HEK293 (cell line): ENCODE measurements around the gene CISD1.
A peak's percentile ranks its signal among the peaks of the same experiment; 100 is the strongest.
"Not testable (repeated sequence)": the region's sequence is repeated elsewhere in the genome, so short reads cannot be mapped to it uniquely, and the experiment has no call there.

Experiments
- CTCF ChIA-PET: fragments of 350-600 bp; formaldehyde crosslinking; extraction: SDS; loops from one replicate; lab custom pipeline; 2021; ENCODE audit warnings: antibody characterized with exemption; lab: Yijun Ruan, JAX
- POLR2A ChIA-PET: fragments of 300-600 bp; formaldehyde crosslinking; extraction: SDS; loops from one replicate; lab custom pipeline; 2020; ENCODE audit warnings: antibody characterized with exemption, inconsistent platforms; lab: Yijun Ruan, JAX
- H3K27ac ChIP-seq: fragments of 200-500 bp; sonication (Bioruptor generic); 2 replicates; pipeline ENCODE4 v1.5.1; 2014; ENCODE audit warnings: low read depth, low read length, control low read depth, inconsistent platforms; ENCODE audit errors: extremely low read depth
- H3K36me3 ChIP-seq, 2 experiments: fragments of 200-500 bp in 1 of 2; sonication (Bioruptor generic) in 1 of 2; 1 replicate in 1 of 2; 2 replicates in 1 of 2; pipeline ENCODE4 v1.5.1; 2014 to 2017; ENCODE audit warnings: inconsistent platforms in 2 of 2, low read length in 2 of 2; ENCODE audit not compliant: control insufficient read depth in 2 of 2, insufficient read depth in 1 of 2
- H3K4me1 ChIP-seq: fragments of 200-500 bp; sonication (Bioruptor generic); 2 replicates; pipeline ENCODE4 v1.5.1; 2014; ENCODE audit warnings: mild to moderate bottlenecking, low read length, inconsistent platforms; ENCODE audit not compliant: control insufficient read depth, insufficient read depth
- H3K4me3 ChIP-seq: 2 replicates; pipeline ENCODE4 v1.5.1; 2011; ENCODE audit warnings: low read depth, mild to moderate bottlenecking, control low read depth, low read length, moderate library complexity
- H3K9me3 ChIP-seq: fragments of 200-500 bp; sonication (Bioruptor generic); 2 replicates; pipeline ENCODE4 v1.5.1; 2014; ENCODE audit warnings: low read depth, low read length, inconsistent platforms; ENCODE audit not compliant: control insufficient read depth, insufficient read depth
- EGR2 ChIP-seq: fragments of 450-650 bp; formaldehyde crosslinking; IDR thresholded peaks from 2 replicates; pipeline ENCODE4 v1.5.1; 2016; ENCODE audit warnings: low read depth, missing biosample characterization, missing genetic modification characterization
- GLI2 ChIP-seq: fragments of 450-650 bp; formaldehyde crosslinking; IDR thresholded peaks from 2 replicates; pipeline ENCODE4; 2017; ENCODE audit warnings: missing biosample characterization, missing genetic modification characterization, low read depth, borderline replicate concordance
- YY1 ChIP-seq: fragments of 450-650 bp; formaldehyde crosslinking; IDR thresholded peaks from 2 replicates; pipeline ENCODE4 v1.5.1; 2018; ENCODE audit warnings: missing biosample characterization, missing genetic modification characterization
- ZNF140 ChIP-seq: fragments of 450-650 bp; formaldehyde crosslinking; IDR thresholded peaks from 2 replicates; pipeline ENCODE4 v1.5.1; 2016; ENCODE audit warnings: missing biosample characterization, missing genetic modification characterization
- ZNF157 ChIP-seq: fragments of 450-650 bp; formaldehyde crosslinking; IDR thresholded peaks from 2 replicates; pipeline ENCODE4 v1.5.1; 2016; ENCODE audit warnings: missing biosample characterization, missing genetic modification characterization
- ZNF274 ChIP-seq, 2 experiments: fragments of 200-500 bp in 1 of 2; fragments of 450-650 bp in 1 of 2; sonication (Bioruptor generic) in 1 of 2; formaldehyde crosslinking in 1 of 2; IDR thresholded peaks; 2 replicates each; pipeline versions ENCODE4 v1.5.1 to v1.6.1; 2014 to 2016; ENCODE audit warnings: borderline replicate concordance in 1 of 2, inconsistent platforms in 1 of 2, low read length in 1 of 2, missing biosample characterization in 1 of 2, missing genetic modification characterization in 1 of 2
- ZNF324 ChIP-seq: fragments of 450-650 bp; formaldehyde crosslinking; IDR thresholded peaks from 2 replicates; pipeline ENCODE4 v1.5.1; 2016; ENCODE audit warnings: missing biosample characterization, missing genetic modification characterization
- ZNF37A ChIP-seq: fragments of 450-650 bp; IDR thresholded peaks from 2 replicates; pipeline ENCODE4 v1.5.1; 2018; ENCODE audit warnings: missing biosample characterization, missing genetic modification characterization
- ZNF623 ChIP-seq: fragments of 450-650 bp; formaldehyde crosslinking; IDR thresholded peaks from 2 replicates; pipeline ENCODE4 v1.5.1; 2016; ENCODE audit warnings: missing biosample characterization, missing genetic modification characterization
- ZNF626 ChIP-seq: fragments of 450-650 bp; sonication (Bioruptor Pico); formaldehyde crosslinking; IDR thresholded peaks from 2 replicates; pipeline ENCODE4 v1.5.1; 2018; ENCODE audit warnings: missing biosample characterization, missing genetic modification characterization, inconsistent platforms
- ZNF664 ChIP-seq: fragments of 450-650 bp; formaldehyde crosslinking; IDR thresholded peaks from 2 replicates; pipeline ENCODE4 v1.5.1; 2016; ENCODE audit warnings: missing biosample characterization, missing genetic modification characterization
- ZNF701 ChIP-seq: fragments of 450-650 bp; formaldehyde crosslinking; IDR thresholded peaks from 2 replicates; pipeline ENCODE4 v1.5.1; 2016; ENCODE audit warnings: missing biosample characterization, missing genetic modification characterization
- ZNF830 ChIP-seq: fragments of 450-650 bp; IDR thresholded peaks from 2 replicates; pipeline ENCODE4 v1.5.0; 2018; ENCODE audit warnings: missing biosample characterization, missing genetic modification characterization, low read depth, mild to moderate bottlenecking, moderate library complexity
- ZSCAN23 ChIP-seq: fragments of 450-650 bp; formaldehyde crosslinking; IDR thresholded peaks from 2 replicates; pipeline ENCODE4 v1.5.1; 2016; ENCODE audit warnings: missing biosample characterization, missing genetic modification characterization
- TF ChIP-seq, protein P1 (sequence below): fragments of 450-650 bp; formaldehyde crosslinking; IDR thresholded peaks from 2 replicates; pipeline ENCODE4 v1.5.1; 2016; ENCODE audit warnings: missing biosample characterization, missing genetic modification characterization
- TF ChIP-seq, protein P2 (sequence below): fragments of 450-650 bp; formaldehyde crosslinking; IDR thresholded peaks from 2 replicates; pipeline ENCODE4 v1.5.1; 2016; ENCODE audit warnings: missing biosample characterization, missing genetic modification characterization

Gene CISD1

DNA sequence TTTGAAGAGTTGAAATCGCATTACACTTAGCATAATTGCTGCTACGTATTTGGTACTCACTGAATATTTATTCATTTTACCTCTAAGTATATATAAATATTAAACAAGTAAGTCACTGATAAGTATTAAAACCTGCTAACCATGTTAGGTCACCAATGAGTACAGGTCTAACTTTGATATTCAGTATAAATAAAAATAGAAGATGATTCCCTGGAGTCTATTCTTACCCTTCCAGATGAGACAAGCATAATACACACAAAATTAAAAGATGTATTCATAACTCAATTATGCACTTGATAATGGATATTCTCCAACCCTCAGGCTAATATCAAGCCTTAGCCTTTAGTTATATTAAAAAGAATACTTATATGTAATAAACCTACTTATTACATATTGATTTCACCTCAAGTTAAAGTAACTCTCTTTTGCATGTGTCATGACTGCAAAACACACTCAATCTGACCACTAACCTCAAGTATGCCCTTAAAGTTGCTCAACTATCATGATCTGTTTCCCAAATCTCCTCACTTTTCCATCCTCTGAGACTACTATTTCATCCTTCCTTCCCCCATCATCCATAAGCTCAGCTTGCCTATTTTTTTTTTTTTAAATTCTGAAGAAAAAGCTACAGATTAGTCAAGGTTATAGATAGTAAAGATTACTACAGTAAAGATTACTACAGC is 48.1 kb upstream of the CISD1 start (continued):
- no peak for TF ChIP-seq GLI2
- TF ChIP-seq ZNF37A = no peak

DNA sequence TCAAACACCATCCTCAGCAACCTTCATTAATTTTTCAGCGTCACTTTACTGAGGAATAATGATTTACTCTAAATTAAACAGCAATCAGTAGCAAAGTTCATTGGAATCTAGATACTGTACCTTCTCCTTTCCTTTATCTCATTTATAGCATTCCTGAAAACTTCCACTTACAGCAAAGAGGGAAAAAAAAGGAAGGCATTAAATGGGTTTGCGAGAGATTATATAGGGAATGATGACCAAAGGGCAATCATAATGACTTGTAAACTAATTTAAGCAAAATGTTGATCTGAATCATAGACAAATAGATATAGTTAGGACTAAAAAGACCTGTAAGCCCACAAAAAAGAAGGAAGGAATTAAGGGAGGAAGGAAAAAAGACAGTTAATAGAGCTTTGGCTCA is 43.3 kb upstream of the CISD1 start:
- Histone ChIP-seq H3K4me3 (no peak overlapping the region), H3K4me1 (peaks cover 7% of the 10 kb centered on the region; the same call in 1 of the 2 replicates), H3K36me3 (peaks cover 0 to 12% of the 10 kb centered on the region in 2 experiments; a peak in 1 of 3 replicates), H3K27ac (no peak overlapping the region), H3K9me3 (no peaks in the 10 kb centered on the region)
- TF ChIP-seq ZNF140 (tag by site-specific recombination) = no peak
- no peak for TF ChIP-seq ZNF830 (tag by site-specific recombination)
- TF ChIP-seq ZNF274 (IDR thresholded peaks at IDR 0.05; ENCODE audit: low read length) = no peak
- TF ChIP-seq ZNF274 (tag by site-specific recombination; IDR thresholded peaks at IDR 0.05; ENCODE audit: borderline replicate concordance) = no peak
- CTCF ChIA-PET = interaction anchor here (0.7 to 1.2 kb wide), 2 partner anchors 8 to 568 kb away, joined by 3 to 4 read pairs; no protein-coding TSS in a partner anchor
- POLR2A ChIA-PET = no interaction called here

DNA sequence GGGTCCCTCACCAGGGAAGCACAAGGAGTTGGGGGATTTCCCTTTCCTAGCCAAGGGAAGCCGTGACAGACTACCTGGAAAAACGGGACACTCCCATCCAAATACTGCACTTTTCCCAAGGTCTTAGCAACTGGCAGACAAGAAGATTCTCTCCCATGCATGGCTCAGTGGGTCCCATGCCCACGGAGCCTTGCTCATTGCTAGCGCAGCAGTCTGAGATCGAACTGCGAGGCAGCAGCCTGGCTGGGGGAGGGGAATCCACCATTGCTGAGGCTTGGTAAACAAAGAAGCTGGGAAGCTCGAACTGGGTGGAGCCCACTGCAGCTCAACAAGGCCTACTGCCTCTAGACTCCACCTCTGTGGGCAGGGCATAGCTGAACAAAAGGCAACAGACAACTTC is 39.1 kb upstream of the CISD1 start:
- H3K27ac ChIP-seq, H3K4me3 ChIP-seq, H3K9me3 ChIP-seq, POLR2A ChIA-PET, H3K36me3 ChIP-seq, CTCF ChIA-PET, H3K4me1 ChIP-seq: not testable (repeated sequence)

DNA sequence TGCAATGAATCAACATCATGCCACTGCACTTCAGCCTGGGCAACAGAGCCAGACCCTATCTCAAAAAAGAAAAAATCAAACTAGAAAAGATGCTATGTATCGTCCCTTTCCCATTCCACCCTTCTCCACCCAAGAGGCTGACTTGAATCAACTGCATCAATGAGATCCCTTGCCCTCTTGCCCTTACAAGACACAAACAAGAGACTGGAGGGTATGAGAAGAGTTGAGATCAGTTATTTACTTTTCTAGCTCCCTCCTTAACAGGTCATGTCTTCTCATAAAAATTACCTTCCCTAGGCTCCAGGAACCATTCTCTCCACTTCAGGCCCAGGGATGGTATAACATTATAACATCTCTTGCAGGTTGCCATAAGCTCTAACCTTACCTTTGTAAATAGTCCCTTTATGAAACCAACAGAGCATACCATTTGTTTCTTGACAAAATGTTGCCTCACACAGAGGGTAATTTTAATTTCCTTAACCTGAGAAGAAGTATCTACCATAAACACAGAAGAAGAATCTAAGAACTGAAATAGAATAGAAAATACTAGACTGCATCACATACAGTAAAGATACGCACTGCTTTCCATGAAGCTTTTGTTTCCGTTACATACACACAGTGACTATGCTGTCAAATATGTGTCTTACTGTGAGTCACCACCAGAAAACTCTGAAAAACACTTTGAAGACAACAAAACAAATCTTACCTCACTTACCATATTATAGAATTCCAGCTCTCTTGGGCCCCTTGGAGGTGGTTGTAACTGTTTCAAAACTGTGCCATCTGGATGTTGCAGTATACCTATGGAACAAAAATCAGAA is 31.7 kb upstream of the CISD1 start:
- Histone ChIP-seq H3K36me3 (peaks cover 9 to 16% of the 10 kb centered on the region in 2 experiments; a peak in 2 of 3 replicates), H3K27ac (no peak overlapping the region), H3K9me3 (no peaks in the 10 kb centered on the region), H3K4me1 (no peaks in the 10 kb centered on the region; the same call in 1 of the 2 replicates), H3K4me3 (no peak overlapping the region)
- ChIA-PET POLR2A (no interaction called here), CTCF (no interaction called here)
- TF ChIP-seq YY1 (tag by site-specific recombination) (no peak), ZNF157 (tag by site-specific recombination) (no peak)
- TF ChIP-seq, protein P1, sequence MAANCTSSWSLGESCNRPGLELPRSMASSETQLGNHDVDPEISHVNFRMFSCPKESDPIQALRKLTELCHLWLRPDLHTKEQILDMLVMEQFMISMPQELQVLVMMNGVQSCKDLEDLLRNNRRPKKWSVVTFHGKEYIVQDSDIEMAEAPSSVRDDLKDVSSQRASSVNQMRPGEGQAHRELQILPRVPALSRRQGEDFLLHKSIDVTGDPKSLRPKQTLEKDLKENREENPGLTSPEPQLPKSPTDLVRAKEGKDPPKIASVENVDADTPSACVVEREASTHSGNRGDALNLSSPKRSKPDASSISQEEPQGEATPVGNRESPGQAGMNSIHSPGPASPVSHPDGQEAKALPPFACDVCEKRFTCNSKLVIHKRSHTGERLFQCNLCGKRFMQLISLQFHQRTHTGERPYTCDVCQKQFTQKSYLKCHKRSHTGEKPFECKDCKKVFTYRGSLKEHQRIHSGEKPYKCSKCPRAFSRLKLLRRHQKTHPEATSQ = no peak

DNA sequence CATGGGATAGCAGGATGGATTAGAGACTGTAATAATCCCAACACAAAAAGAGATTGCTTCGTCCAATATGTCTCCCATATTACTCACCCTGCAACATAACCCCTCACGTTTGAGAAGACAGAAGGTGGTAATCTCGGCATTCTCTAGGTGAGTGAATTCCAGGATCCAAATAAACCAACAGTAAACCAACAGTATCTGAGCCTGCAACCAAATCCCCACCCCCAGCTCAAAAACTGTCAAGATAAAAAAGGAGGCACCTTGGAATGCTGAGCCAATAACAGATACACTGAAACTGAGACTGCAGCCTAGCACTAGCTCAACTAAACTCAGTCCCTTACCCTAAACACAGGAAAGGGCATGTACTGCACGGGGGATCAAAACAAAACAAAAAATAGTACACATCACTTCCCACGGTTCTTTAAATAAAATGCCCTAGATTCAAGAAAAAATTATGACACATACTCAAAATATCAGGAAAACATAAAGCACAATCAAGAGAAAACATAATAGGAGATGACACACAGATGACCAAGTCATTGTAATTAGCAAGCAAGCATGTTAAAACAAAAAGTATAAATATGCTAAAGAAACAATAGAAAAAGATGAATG is 29.3 kb upstream of the CISD1 start:
- Histone ChIP-seq H3K36me3 (peaks cover 9 to 16% of the 10 kb centered on the region in 2 experiments; a peak in 2 of 3 replicates), H3K4me3 (no peak overlapping the region), H3K4me1 (no peaks in the 10 kb centered on the region; the same call in 1 of the 2 replicates), H3K9me3 (no peaks in the 10 kb centered on the region), H3K27ac (no peak overlapping the region)
- TF ChIP-seq ZNF664 (0 out of 2 replicates have a peak, but pooled peaks have one; percentile 26), ZNF324 (tag by site-specific recombination) (no peak), EGR2 (tag by site-specific recombination) (no peak), ZNF157 (tag by site-specific recombination) (no peak), ZNF701 (tag by site-specific recombination) (no peak), ZNF626 (tag by site-specific recombination) (no peak), ZNF623 (no peak), ZSCAN23 (tag by site-specific recombination) (no peak)
- TF ChIP-seq, protein P2, sequence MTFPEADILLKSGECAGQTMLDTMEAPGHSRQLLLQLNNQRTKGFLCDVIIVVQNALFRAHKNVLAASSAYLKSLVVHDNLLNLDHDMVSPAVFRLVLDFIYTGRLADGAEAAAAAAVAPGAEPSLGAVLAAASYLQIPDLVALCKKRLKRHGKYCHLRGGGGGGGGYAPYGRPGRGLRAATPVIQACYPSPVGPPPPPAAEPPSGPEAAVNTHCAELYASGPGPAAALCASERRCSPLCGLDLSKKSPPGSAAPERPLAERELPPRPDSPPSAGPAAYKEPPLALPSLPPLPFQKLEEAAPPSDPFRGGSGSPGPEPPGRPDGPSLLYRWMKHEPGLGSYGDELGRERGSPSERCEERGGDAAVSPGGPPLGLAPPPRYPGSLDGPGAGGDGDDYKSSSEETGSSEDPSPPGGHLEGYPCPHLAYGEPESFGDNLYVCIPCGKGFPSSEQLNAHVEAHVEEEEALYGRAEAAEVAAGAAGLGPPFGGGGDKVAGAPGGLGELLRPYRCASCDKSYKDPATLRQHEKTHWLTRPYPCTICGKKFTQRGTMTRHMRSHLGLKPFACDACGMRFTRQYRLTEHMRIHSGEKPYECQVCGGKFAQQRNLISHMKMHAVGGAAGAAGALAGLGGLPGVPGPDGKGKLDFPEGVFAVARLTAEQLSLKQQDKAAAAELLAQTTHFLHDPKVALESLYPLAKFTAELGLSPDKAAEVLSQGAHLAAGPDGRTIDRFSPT (tag by site-specific recombination) = no peak
- ChIA-PET POLR2A (no interaction called here), CTCF (interaction anchor here (0.7 kb wide), 1 partner anchor 1671 kb away, joined by 3 read pairs; no protein-coding TSS in a partner anchor)
